GM19372 (cell line): Measurements from ENCODE around the gene CELSR1.

Experiments
- ATAC-seq: cut with Tn5 transposase; IDR thresholded peaks from one replicate; pipeline ENCODE4 v1.9.1; 2021; ENCODE audit warnings: mild to moderate bottlenecking, low read depth, moderate library complexity; ENCODE audit not compliant: unreplicated experiment

Gene CELSR1

GRCh38 chr22:46357711-46358520 lies 179.5 kb downstream of the CELSR1 start:
- ATAC-seq = no peak

- no peak for ATAC-seq
These were observed 180.6 kb downstream of the CELSR1 start for GRCh38 chr22:46356496-46357480.

GRCh38 chr22:46355996-46356471 lies 181.4 kb downstream of the CELSR1 start:
- ATAC-seq = no peak

GRCh38 chr22:46355369-46355995 lies 181.9 kb downstream of the CELSR1 start:
- ATAC-seq = no peak

- no peak for ATAC-seq
These were observed 182.5 kb downstream of the CELSR1 start for GRCh38 chr22:46354993-46355305.

GRCh38 chr22:46354176-46354992 lies 183.0 kb downstream of the CELSR1 start:
- ATAC-seq = no peak

GRCh38 chr22:46353483-46354105 lies 183.8 kb downstream of the CELSR1 start:
- no peak for ATAC-seq

GRCh38 chr22:46352691-46353386 lies 184.6 kb downstream of the CELSR1 start:
- no peak for ATAC-seq

- ATAC-seq = no peak
These were observed 185.1 kb downstream of the CELSR1 start for GRCh38 chr22:46352276-46352675.

GRCh38 chr22:46351767-46352166 lies 185.7 kb downstream of the CELSR1 start:
- no peak for ATAC-seq

- ATAC-seq = no peak
These were observed 186.2 kb downstream of the CELSR1 start for GRCh38 chr22:46351131-46351735.

GRCh38 chr22:46350646-46351045 lies 186.8 kb downstream of the CELSR1 start:
- no peak for ATAC-seq

- ATAC-seq = no peak
These were observed 187.3 kb downstream of the CELSR1 start for GRCh38 chr22:46350121-46350520.

- no peak for ATAC-seq
These were observed 187.7 kb downstream of the CELSR1 start for GRCh38 chr22:46349681-46350080.

- ATAC-seq = no peak
These were observed 188.2 kb downstream of the CELSR1 start for GRCh38 chr22:46349238-46349637.

- no peak for ATAC-seq
These were observed 189.2 kb downstream of the CELSR1 start for GRCh38 chr22:46348099-46348695.

GRCh38 chr22:46347646-46348045 lies 189.8 kb downstream of the CELSR1 start:
- ATAC-seq = no peak

- no peak for ATAC-seq
These were observed 190.6 kb downstream of the CELSR1 start for GRCh38 chr22:46346680-46347405.
